GM21619 (cell line): ENCODE measurements around the gene HSD3B1.
"Not testable (repeated sequence)": the region's sequence is repeated elsewhere in the genome, so short reads cannot be mapped to it uniquely, and the experiment has no call there.

Experiments used
- ATAC-seq: cut with Tn5 transposase; IDR thresholded peaks from one replicate; pipeline ENCODE4 v1.9.1; 2021; ENCODE audit not compliant: unreplicated experiment

HSD3B1 gene

DNA sequence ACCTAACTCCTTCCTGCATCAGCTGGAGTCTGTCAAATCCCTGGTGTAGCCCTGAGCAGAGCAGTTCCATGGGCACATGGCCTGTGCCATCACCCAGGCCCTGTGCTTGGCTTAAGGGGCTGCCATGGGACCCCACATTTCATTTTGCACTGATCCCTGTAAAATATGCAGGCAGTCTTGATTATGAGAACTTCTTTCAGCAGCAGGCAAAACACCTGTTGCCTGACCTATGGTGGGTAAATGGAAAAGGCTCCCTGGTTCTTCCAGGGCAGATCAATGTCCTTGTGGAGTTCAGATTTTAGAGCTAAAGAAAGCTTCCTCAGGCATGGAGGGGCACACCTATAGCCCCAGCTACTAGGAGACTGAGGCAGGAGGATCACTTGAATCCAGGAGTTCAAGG is 44.2 kb downstream of the HSD3B1 start:
- no peak for ATAC-seq

DNA sequence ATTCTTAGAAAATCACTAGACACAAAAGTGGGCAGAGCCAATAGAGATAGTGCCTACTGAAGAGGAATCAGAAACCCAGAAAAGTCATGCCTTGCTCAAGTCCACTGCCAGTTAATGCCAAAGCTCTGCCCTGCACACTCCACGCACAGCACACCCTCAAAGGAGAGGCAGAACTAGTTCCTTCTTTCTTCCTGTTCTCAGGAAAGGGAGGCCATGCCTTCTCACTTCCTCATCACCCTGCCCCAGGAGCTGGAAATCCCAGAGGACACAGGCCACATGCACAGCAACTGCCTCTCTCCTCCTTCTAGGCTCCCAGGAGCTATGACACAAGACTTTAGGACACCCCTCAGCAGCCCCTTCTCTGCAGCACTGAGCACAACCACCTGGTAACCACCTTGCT is 45.6 kb downstream of the HSD3B1 start:
- not testable (repeated sequence) for ATAC-seq

DNA sequence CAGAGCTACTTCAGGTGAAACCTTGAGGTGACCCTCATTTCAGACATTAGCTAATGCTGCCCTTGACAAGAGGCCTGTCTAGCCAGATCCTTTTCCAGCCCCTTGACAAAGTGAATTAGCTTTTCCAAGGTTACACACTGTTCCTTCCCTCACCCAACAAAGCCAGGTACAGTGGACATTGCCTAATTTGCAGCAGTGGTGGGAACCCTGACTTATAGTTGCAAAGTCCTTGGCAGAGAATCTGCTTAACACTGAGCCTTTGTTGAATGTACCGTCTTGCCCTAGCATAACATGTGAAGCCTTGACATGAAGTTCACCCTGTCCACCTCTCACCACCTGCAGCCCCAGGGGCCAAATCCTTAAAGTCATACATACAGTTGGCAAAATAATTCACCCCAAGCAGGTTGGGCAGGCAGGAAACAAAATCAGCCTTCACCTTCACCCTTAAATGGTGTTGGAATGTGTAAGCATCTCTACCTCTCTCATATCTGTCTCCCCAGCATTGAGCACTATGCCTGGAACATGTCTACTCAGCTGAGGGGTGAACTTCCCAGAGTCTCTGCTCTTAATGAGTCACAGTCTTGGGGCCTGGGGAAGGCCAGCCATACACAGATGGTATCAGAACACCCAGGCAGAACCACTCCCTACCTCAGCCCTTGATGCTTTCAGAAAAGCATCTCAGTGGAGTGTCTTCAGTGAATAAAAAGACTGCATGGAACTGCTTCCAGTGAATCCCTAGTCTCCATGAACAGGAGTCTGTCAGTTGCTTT is 46.5 kb downstream of the HSD3B1 start:
- not testable (repeated sequence) for ATAC-seq

DNA sequence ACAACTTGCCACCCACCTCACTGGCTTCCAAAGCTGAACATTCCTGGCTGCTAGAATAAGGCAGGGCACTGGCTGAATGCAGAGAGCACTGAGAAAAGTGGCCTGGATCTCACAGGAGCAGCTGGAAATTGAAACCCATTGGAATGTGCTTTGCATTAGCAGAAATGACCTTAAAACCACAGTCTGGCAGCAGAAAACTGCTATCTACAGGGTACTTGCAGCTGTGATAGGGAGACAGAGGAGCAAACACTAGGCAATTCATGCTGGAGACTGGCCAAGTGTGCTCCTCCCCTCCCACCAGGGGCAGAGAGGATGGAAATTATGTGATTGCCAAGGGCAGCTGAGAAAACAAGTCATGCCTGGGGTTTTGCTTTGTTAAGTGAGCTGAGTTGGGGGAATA is 47.2 kb downstream of the HSD3B1 start:
- no peak for ATAC-seq

DNA sequence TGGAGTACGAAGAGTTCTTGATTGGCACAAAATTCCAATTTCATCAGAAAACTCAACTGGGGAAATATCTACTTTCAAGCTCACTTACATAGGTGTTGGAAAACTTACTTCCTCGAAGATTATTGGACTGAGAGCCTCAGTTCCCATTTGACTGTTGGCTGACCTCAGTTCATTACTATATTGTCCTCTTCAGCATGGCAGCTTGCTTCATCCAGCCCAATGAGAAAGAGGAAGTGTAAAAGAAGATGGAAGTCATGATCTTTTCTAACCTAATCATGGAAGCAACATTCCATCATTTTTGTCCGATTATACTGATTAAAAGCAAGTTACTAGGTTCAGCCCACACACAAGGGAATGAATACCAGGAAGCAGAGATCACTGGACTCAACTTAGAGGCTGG is 49.4 kb downstream of the HSD3B1 start:
- no peak for ATAC-seq

DNA sequence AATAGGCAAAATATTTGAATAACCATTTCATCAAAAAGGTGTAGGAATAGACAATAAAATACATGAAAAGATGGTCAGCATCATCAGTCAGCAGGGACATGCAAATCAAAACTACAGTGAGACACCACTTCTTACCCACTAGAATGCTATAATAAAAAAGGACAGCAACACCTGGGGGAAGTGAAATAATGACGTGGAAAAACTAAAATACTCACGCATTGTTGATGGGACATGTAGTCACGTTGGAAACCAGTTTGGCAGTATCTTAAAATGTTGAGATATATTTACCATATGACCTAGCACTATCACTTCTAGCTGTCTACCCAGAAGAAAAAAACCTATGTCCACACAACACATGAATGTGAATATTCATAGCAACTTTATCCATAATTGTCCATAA is 53.4 kb downstream of the HSD3B1 start:
- not testable (repeated sequence) for ATAC-seq

DNA sequence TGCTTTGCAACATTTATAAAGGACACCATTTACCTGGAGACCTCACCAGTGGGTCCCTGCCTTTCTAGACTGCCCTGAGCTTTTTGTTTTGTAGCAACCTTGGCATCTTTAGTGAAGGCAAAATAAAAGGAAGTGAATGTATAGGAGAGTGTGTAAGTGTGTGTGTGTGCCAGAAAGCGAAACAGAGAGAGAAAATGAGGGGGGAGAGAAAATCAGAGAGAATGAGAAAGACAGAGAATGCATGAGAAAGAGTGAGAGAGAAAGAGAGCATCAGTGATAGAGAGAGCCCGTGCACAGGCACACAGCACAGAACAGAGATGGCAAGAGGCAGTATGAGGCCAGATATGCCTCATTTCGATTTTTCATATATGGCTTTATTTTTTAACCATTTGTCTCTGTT is 57.5 kb downstream of the HSD3B1 start:
- no peak for ATAC-seq
